LNCAP (cell line): Measurements from ENCODE around the gene SLC10A7.

Experiments used
- TF ChIP-seq, protein P1 (sequence below): fragments of 450-650 bp; IDR thresholded peaks from 2 replicates; pipeline ENCODE4 v1.5.1; 2017; ENCODE audit warnings: mild to moderate bottlenecking

The SLC10A7 gene

DNA sequence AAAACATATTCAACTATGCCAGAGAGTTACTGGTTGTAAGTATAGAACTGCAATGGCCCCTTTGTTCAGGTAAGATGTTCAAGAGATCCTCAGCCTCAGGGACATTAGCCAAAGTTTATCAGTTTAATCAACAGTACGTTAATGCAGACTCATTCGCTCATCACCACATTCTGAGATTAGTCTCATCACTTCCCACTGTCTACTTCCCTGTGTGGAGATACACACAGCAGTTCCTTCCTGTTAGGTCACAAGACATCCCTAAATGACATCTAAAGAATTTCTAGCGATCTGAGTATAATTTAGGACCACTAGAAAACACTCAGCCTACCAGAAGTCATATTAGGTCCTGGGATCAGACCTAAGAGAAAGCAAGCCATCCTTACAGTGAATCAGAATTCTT, 10.4 kb downstream of the SLC10A7 start:
- TF ChIP-seq, protein P1, sequence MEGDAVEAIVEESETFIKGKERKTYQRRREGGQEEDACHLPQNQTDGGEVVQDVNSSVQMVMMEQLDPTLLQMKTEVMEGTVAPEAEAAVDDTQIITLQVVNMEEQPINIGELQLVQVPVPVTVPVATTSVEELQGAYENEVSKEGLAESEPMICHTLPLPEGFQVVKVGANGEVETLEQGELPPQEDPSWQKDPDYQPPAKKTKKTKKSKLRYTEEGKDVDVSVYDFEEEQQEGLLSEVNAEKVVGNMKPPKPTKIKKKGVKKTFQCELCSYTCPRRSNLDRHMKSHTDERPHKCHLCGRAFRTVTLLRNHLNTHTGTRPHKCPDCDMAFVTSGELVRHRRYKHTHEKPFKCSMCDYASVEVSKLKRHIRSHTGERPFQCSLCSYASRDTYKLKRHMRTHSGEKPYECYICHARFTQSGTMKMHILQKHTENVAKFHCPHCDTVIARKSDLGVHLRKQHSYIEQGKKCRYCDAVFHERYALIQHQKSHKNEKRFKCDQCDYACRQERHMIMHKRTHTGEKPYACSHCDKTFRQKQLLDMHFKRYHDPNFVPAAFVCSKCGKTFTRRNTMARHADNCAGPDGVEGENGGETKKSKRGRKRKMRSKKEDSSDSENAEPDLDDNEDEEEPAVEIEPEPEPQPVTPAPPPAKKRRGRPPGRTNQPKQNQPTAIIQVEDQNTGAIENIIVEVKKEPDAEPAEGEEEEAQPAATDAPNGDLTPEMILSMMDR, result no peak

DNA sequence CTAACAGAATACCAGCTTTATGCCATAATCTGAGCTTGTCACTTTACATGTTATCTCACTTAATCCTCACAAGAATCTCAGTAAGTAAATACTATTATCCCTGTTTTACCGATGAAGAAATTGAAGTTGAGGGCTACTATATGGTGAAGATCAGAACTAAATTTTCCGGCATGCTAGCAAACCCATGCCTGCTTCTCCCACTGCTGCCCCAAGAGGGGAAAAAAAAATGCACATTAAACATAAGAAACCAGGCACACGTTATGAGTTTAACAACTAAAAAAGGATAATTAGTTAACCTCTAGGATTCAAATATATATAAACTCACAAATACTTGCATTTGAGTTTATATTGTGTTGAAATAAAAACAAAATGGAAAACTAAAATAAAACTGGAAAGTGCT, 10.8 kb downstream of the SLC10A7 start:
- TF ChIP-seq, protein P1, result no peak

DNA sequence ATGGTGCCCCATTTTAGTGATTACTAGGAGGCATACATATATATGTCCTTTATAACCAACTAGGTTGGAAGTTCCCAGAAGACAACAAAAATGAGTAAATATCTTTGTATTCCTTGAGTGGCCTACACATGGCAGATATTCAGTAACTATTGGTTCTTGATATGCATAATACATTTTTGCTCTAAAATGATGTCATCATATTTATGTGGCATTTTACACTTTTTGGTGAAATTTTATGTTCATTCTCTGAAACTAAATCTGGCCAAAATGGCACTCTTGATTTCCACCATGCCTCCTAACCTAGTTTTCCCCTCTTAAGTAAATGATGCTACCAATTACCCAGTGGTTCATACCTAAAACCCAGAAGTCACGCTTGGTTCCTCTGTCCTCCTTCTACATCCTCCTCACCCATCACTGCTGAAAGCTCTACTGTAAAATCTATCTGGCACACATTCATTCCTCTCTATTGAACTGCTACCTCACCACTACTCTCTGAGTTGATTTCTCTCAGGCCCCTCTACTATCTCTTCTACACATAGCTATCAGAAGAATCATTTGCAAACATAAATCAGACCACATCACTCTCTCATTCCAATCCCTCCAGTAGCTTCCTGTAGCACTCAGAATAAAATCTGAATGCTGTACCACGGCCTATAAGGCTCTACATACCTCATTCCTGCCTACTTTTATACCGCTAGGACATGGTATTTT, 13.4 kb downstream of the SLC10A7 start:
- TF ChIP-seq, protein P1, result no peak

DNA sequence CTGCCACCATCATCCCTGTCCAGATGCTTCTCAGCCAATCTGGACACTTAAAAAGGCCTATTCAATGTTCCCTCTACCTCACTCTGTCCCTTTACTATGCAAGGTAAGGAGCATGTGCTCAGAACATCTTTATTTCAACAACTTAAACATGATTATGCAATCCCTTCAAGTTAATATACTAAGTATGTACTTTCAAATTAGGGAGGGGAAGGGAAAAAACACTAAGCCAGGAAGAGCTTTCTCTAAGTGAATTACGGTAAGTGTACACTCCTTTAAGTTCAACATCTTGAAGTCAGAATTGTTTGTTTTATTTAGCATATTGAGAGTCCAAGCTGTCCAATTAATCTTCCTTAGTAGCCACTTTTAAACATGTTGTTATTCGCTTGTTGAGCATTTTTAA, 14.1 kb downstream of the SLC10A7 start:
- TF ChIP-seq, protein P1, result no peak

DNA sequence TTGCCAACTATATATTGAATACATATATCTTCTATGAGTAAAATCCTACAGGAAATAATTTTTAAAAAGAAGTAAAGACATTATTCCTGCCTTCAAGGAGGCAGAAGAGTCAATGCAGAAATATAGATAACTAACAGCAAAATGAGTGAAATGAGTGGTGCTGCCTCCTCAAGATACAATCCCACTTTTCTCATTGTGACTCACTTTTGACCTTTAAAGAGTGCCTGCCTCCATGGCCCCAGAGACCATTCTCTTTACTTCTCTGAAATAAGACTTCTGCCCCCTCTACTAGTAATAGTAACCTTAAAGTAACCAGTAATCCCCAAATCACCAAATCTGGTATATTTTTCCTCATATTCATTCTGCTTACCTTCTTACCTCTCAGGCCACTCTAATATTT, 15.5 kb downstream of the SLC10A7 start:
- TF ChIP-seq, protein P1, result no peak

DNA sequence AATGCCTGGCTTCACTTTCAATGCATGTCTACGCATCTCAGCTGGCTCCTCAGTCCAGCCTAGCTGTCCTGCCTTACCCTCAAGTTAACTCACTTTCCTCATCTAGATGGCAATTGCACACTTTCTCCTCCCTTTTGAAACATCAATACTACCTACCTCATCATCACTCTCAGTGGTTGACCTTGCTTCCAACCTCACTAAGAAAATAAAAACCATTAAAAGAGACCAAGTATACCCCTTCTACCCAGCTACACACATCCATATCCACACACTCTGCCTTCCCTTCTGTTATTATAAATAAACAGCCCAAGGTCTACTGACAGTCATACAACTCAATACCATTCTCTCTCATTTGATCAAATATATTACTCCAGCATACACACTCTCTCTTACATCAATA, 21.5 kb downstream of the SLC10A7 start:
- TF ChIP-seq, protein P1, result no peak

DNA sequence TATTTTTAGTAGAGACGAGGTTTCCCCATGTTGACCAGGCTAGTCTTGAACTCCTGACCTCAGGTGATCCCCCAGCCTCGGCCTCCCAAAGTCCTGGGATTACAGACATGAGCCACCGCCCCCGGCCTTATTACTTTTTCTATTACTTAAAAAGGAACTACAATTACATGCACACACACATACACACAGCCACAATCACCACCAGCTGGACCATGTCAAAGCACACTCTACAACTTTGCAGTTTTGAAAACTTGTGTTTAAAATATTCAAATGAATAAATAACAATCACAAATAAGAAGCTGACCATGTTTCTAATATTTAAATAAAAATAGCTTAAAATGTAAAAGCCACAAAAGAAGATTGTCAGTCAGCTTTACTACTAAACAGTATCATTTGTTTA, 23.4 kb downstream of the SLC10A7 start:
- TF ChIP-seq, protein P1, result no peak

DNA sequence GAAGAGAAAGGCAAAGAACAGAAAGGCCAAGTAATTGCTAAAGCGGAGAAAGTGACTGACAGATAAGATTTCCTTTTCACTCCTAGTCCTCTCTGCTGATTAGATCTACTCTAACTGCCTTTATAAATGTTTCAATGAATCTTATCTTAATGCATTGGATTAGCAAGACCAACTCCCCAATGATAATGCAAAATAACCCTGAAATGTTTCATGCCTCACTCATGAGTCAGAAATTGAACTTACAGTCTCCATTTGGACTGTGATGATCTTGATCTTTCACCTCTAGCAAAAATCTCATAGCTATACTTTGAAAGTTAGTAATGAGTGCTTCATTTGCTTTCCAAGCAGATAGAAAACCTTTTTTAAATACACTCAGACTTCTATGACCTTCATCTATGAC, 26.5 kb downstream of the SLC10A7 start:
- TF ChIP-seq, protein P1, result no peak
